Neuronal stem cell (in vitro differentiated cells): ENCODE data around the gene TMCC1.

Source experiments
- DNase-seq: peaks from one replicate; pipeline ENCODE4 v3.0.0-alpha.2; 2013; ENCODE audit warnings: low spot score
- H2AFZ ChIP-seq: one replicate; pipeline ENCODE4 v1.6.1; 2013; ENCODE audit warnings: mild to moderate bottlenecking, low read length, inconsistent platforms
- H2AK5ac ChIP-seq: 2 replicates; pipeline ENCODE4 v1.6.1; 2013; ENCODE audit warnings: low read depth, mild to moderate bottlenecking, inconsistent platforms, low read length, moderate library complexity, mixed read lengths
- H2BK120ac ChIP-seq: 2 replicates; pipeline ENCODE4 v1.6.1; 2013; ENCODE audit warnings: low read depth, mild to moderate bottlenecking, inconsistent platforms, low read length, moderate library complexity, mixed read lengths
- H2BK12ac ChIP-seq: one replicate; pipeline ENCODE4 v1.6.1; 2013; ENCODE audit warnings: low read length, inconsistent platforms
- H2BK15ac ChIP-seq: 2 replicates; pipeline ENCODE4 v1.6.1; 2013; ENCODE audit warnings: mild to moderate bottlenecking, low read length, inconsistent platforms, mixed read lengths
- H2BK5ac ChIP-seq: one replicate; pipeline ENCODE4 v1.6.1; 2013; ENCODE audit warnings: inconsistent platforms, mild to moderate bottlenecking, low read length, moderate library complexity
- H3K14ac ChIP-seq: one replicate; pipeline ENCODE4 v1.6.1; 2013; ENCODE audit warnings: low read length, inconsistent platforms
- H3K18ac ChIP-seq: 2 replicates; pipeline ENCODE4 v1.6.1; 2013; ENCODE audit warnings: low read length, inconsistent platforms
- H3K23ac ChIP-seq: 2 replicates; pipeline ENCODE4 v1.6.1; 2013; ENCODE audit warnings: low read depth, mild to moderate bottlenecking, mixed read lengths, low read length, inconsistent platforms; ENCODE audit not compliant: poor library complexity
- H3K27ac ChIP-seq: replicated peaks from 3 replicates; pipeline ENCODE4 v1.5.1; 2013; ENCODE audit warnings: low read length, inconsistent platforms
- H3K27me3 ChIP-seq, 3 experiments: 2 replicates each; pipeline ENCODE4 v1.6.1; 2013; ENCODE audit warnings: low read length in 3 of 3, mild to moderate bottlenecking in 2 of 3, inconsistent platforms in 1 of 3, low read depth in 1 of 3, mixed read lengths in 1 of 3, moderate library complexity in 1 of 3; ENCODE audit not compliant: control insufficient read depth in 3 of 3, insufficient read depth in 3 of 3
- H3K36me3 ChIP-seq, 2 donors: replicated peaks in 1 of 2; 2 replicates each; pipeline ENCODE4 v1.6.1; 2013; ENCODE audit warnings: low read length in 2 of 2; ENCODE audit not compliant: control insufficient read depth in 2 of 2, insufficient read depth in 2 of 2
- H3K4ac ChIP-seq: 2 replicates; pipeline ENCODE4 v1.6.1; 2013; ENCODE audit warnings: inconsistent platforms, mild to moderate bottlenecking, low read length, moderate library complexity
- H3K4me1 ChIP-seq, 2 donors: 1 replicate in 1 of 2; 2 replicates in 1 of 2; pipeline ENCODE4 v1.6.1; 2013; ENCODE audit warnings: low read length in 2 of 2, low read depth in 1 of 2; ENCODE audit not compliant: control insufficient read depth in 2 of 2, insufficient read depth in 1 of 2
- H3K4me2 ChIP-seq: one replicate; pipeline ENCODE4 v1.6.1; 2013; ENCODE audit warnings: mild to moderate bottlenecking, low read length, inconsistent platforms; ENCODE audit not compliant: insufficient read depth, poor library complexity, severe bottlenecking
- H3K4me3 ChIP-seq, 2 donors: 2 replicates each; pipeline ENCODE4 v1.5.1; 2013; ENCODE audit warnings: low read length in 2 of 2, mild to moderate bottlenecking in 2 of 2, inconsistent platforms in 1 of 2, moderate library complexity in 1 of 2
- H3K79me1 ChIP-seq: one replicate; pipeline ENCODE4 v1.6.1; 2013; ENCODE audit warnings: low read depth, mild to moderate bottlenecking, inconsistent platforms, low read length, moderate library complexity
- H3K9ac ChIP-seq: one replicate; pipeline ENCODE4 v1.6.1; 2013; ENCODE audit warnings: mild to moderate bottlenecking, low read depth, low read length, inconsistent platforms; ENCODE audit not compliant: poor library complexity
- H3K9me3 ChIP-seq, 2 donors: replicated peaks in 1 of 2; 2 replicates each; pipeline versions ENCODE3 to v1.6.1; 2013; ENCODE audit warnings: low read length in 2 of 2, mild to moderate bottlenecking in 2 of 2, inconsistent platforms in 1 of 2, low read depth in 1 of 2, mixed read lengths in 1 of 2, moderate library complexity in 1 of 2; ENCODE audit not compliant: control insufficient read depth in 2 of 2, insufficient read depth in 1 of 2
- H4K8ac ChIP-seq: one replicate; pipeline ENCODE4 v1.6.1; 2013; ENCODE audit warnings: low read depth, mild to moderate bottlenecking, inconsistent platforms, low read length, moderate library complexity
- H4K91ac ChIP-seq: one replicate; pipeline ENCODE4 v1.6.1; 2013; ENCODE audit warnings: low read length, low read depth, mild to moderate bottlenecking, inconsistent platforms; ENCODE audit not compliant: poor library complexity
- WGBS, 2 donors: extraction: QIAGEN DNeasy Blood & Tissue Kit; methylation state at CpG; one replicate each; pipeline ENCODE4 v1.1.7; 2013; ENCODE audit warnings: missing lambda C conversion rate in 2 of 2, mixed read lengths in 1 of 2; ENCODE audit not compliant: insufficient read length in 2 of 2, insufficient replicate concordance in 1 of 2; ENCODE audit errors: extremely low coverage in 2 of 2; 5-methylcytosine and 5-hydroxymethylcytosine counted together

The TMCC1 gene

GRCh38 chr3:129619726-129620162 is 273.8 kb downstream of the TMCC1 start:
- Histone ChIP-seq H2BK5ac (no peak overlapping the region), H3K9me3 (no peaks in the 10 kb centered on the region), H3K18ac (peak overlapping the region; percentile 53), H3K14ac (peak overlapping the region; percentile 75), H4K91ac (no peak overlapping the region), H3K79me1 (peaks cover 2% of the 10 kb centered on the region), H2AFZ (no peak overlapping the region), H2AK5ac (peak overlapping the region; percentile 4), H3K27me3 (no peaks in the 10 kb centered on the region), H2BK15ac (no peak overlapping the region), H3K4ac (no peak overlapping the region), H3K36me3 (no peaks in the 10 kb centered on the region), H3K23ac (no peak overlapping the region), H2BK120ac (no peak overlapping the region), H3K27ac (no peak overlapping the region), H3K4me2 (no peak overlapping the region), H3K9ac (peak overlapping the region; percentile 12), H3K4me3 (no peak overlapping the region), H2BK12ac (no peak overlapping the region), H3K4me1 (peaks cover 8 to 12% of the 10 kb centered on the region in 2 donors), H4K8ac (no peak overlapping the region)
- WGBS, 2 donors: no CpG with 5 or more reads among the region's 6 CpGs
- no peak for DNase-seq

- Histone ChIP-seq H3K4me1 (peaks cover 8 to 12% of the 10 kb centered on the region in 2 donors), H3K79me1 (peaks cover 2% of the 10 kb centered on the region), H4K8ac (peak overlapping the region; percentile 70), H3K4me3 (no peak overlapping the region), H2AK5ac (peak overlapping the region; percentile 4), H3K23ac (peak overlapping the region; percentile 82), H3K4me2 (no peak overlapping the region), H3K9ac (peak overlapping the region; percentile 79), H2AFZ (peak overlapping the region; percentile 68), H2BK12ac (no peak overlapping the region), H3K36me3 (no peaks in the 10 kb centered on the region), H3K27ac (no peak overlapping the region), H3K14ac (peak overlapping the region; percentile 43), H2BK15ac (peak overlapping the region; percentile 94), H3K18ac (peak overlapping the region; percentile 13), H2BK120ac (no peak overlapping the region), H4K91ac (peak overlapping the region; percentile 23), H3K27me3 (no peaks in the 10 kb centered on the region), H2BK5ac (no peak overlapping the region), H3K4ac (no peak overlapping the region), H3K9me3 (no peaks in the 10 kb centered on the region)
- DNase-seq: no peak
- no CpG with 5 or more reads among the region's 23 CpGs for WGBS, 2 donors
Measured at GRCh38 chr3:129618901-129619671, 274.4 kb downstream of the TMCC1 start.

- no peak overlapping the region for H2BK12ac ChIP-seq
- no peak overlapping the region for H2BK5ac ChIP-seq
- no peak overlapping the region for H4K8ac ChIP-seq
- H3K9me3 ChIP-seq: no peaks in the 10 kb centered on the region
- no peak overlapping the region for H3K9ac ChIP-seq
- no peak overlapping the region for H2BK120ac ChIP-seq
- H3K27ac ChIP-seq: no peak overlapping the region
- H3K14ac ChIP-seq: peak overlapping the region; percentile 43
- peak overlapping the region; percentile 68 for H2AFZ ChIP-seq
- H3K36me3 ChIP-seq: no peaks in the 10 kb centered on the region
- no peak overlapping the region for H3K4me3 ChIP-seq
- H2AK5ac ChIP-seq: peak overlapping the region; percentile 82
- peak overlapping the region; percentile 94 for H2BK15ac ChIP-seq
- peak overlapping the region; percentile 23 for H4K91ac ChIP-seq
- H3K27me3 ChIP-seq: no peaks in the 10 kb centered on the region
- no peak overlapping the region for H3K18ac ChIP-seq
- H3K4ac ChIP-seq: no peak overlapping the region
- no peak for DNase-seq
- H3K4me2 ChIP-seq: no peak overlapping the region
- no CpG with 5 or more reads among the region's 15 CpGs for WGBS, 2 donors
- H3K4me1 ChIP-seq: peaks cover 8 to 12% of the 10 kb centered on the region in 2 donors
- peak overlapping the region; percentile 82 for H3K23ac ChIP-seq
- H3K79me1 ChIP-seq: peaks cover 2% of the 10 kb centered on the region
Measured at GRCh38 chr3:129618186-129618820, 275.2 kb downstream of the TMCC1 start.
